IMR-90 (cell line): ENCODE data around the gene GOLT1A. TPM values are rescaled to one million over a fixed set of nuclear protein-coding genes. Genes with fewer than 3 reads are reported as not detected.
A peak's percentile ranks its signal among the peaks of the same experiment; 100 is the strongest.

Experiments used
- ATAC-seq: fragments of 200-7000 bp; cut with Tn5 transposase; 2 replicates; pipeline ENCODE4 v1.9.1; 2020; ENCODE audit warnings: low read depth, mild to moderate bottlenecking, moderate library complexity
- BruUV-seq: library from RNA; stranded (reverse); fragments of 400-500 nt; replicated peaks from 2 replicates; lab custom pipeline; 2021; lab: Mats Ljungman, UMichigan
- CTCF ChIA-PET: fragments of 300-600 bp; formaldehyde crosslinking; extraction: SDS; loops from one replicate; lab custom pipeline; 2021; ENCODE audit warnings: antibody characterized with exemption; lab: Yijun Ruan, JAX
- POLR2A ChIA-PET: fragments of 300-600 bp; sonication (Branson Sonifier 250); formaldehyde crosslinking; loops from one replicate; lab custom pipeline; 2022; ENCODE audit warnings: antibody characterized with exemption; ENCODE audit not compliant: unreplicated experiment; lab: Charles Lee
- DNase-seq: peaks from one replicate; pipeline ENCODE4 v3.0.0; 2013
- H2AFZ ChIP-seq: replicated peaks from 2 replicates; pipeline ENCODE3; 2013; ENCODE audit warnings: low read length, mild to moderate bottlenecking; ENCODE audit not compliant: poor library complexity
- H2AK5ac ChIP-seq: 2 replicates; pipeline ENCODE4 v1.6.1; 2013; ENCODE audit warnings: low read depth, low read length, inconsistent platforms
- H2AK9ac ChIP-seq: replicated peaks from 2 replicates; pipeline ENCODE3; 2013; ENCODE audit warnings: mild to moderate bottlenecking, low read depth, low read length, moderate library complexity; ENCODE audit not compliant: poor library complexity
- H2BK120ac ChIP-seq: 2 replicates; pipeline ENCODE4 v1.6.1; 2013; ENCODE audit warnings: low read depth, low read length, inconsistent platforms
- H2BK15ac ChIP-seq: 3 replicates; pipeline ENCODE4 v1.6.1; 2013; ENCODE audit warnings: low read depth, low read length, inconsistent platforms
- H2BK20ac ChIP-seq: 2 replicates; pipeline ENCODE4 v1.6.1; 2013; ENCODE audit warnings: low read depth, mild to moderate bottlenecking, inconsistent platforms, low read length, moderate library complexity
- H2BK5ac ChIP-seq: 2 replicates; pipeline ENCODE4 v1.6.1; 2013; ENCODE audit warnings: mild to moderate bottlenecking, low read depth, low read length, inconsistent platforms; ENCODE audit not compliant: poor library complexity, severe bottlenecking
- H3K14ac ChIP-seq: replicated peaks from 2 replicates; pipeline ENCODE4 v1.6.1; 2013; ENCODE audit warnings: low read depth, low read length, inconsistent platforms
- H3K18ac ChIP-seq: 2 replicates; pipeline ENCODE4 v1.6.1; 2013; ENCODE audit warnings: low read depth, low read length, control low read depth
- H3K23ac ChIP-seq: 2 replicates; pipeline ENCODE4 v1.6.1; 2013; ENCODE audit warnings: low read depth, low read length, inconsistent platforms
- H3K27ac ChIP-seq: 2 replicates; pipeline ENCODE4 v1.5.1; 2013; ENCODE audit warnings: mild to moderate bottlenecking, control low read depth, low read length; ENCODE audit not compliant: insufficient read depth
- H3K27me3 ChIP-seq: 2 replicates; pipeline ENCODE4 v1.6.1; 2013; ENCODE audit warnings: low read length; ENCODE audit not compliant: control insufficient read depth, insufficient read depth
- H3K36me3 ChIP-seq: 2 replicates; pipeline ENCODE4 v1.6.1; 2013; ENCODE audit warnings: low read length, mixed read lengths; ENCODE audit not compliant: control insufficient read depth, insufficient read depth
- H3K4ac ChIP-seq: 2 replicates; pipeline ENCODE4 v1.6.1; 2013; ENCODE audit warnings: low read depth, low read length, inconsistent platforms
- H3K4me1 ChIP-seq: 2 replicates; pipeline ENCODE4 v1.6.1; 2013; ENCODE audit warnings: low read length, mixed read lengths; ENCODE audit not compliant: control insufficient read depth, insufficient read depth
- H3K4me2 ChIP-seq: 2 replicates; pipeline ENCODE4 v1.6.1; 2013; ENCODE audit warnings: low read depth, mild to moderate bottlenecking, control low read depth, low read length, moderate library complexity
- H3K4me3 ChIP-seq: 2 replicates; pipeline ENCODE4 v1.5.1; 2013; ENCODE audit warnings: low read depth, mild to moderate bottlenecking, control low read depth, low read length, moderate library complexity; ENCODE audit not compliant: insufficient read depth
- H3K56ac ChIP-seq: 2 replicates; pipeline ENCODE4 v1.6.1; 2013; ENCODE audit warnings: low read length, inconsistent platforms; ENCODE audit not compliant: insufficient read depth; ENCODE audit errors: extremely low read depth
- H3K79me1 ChIP-seq, 2 experiments: 2 replicates each; pipeline ENCODE4 v1.6.1; 2013; ENCODE audit warnings: low read length in 2 of 2, inconsistent platforms in 1 of 2, low read depth in 1 of 2
- H3K9ac ChIP-seq: 2 replicates; pipeline ENCODE4 v1.6.1; 2013; ENCODE audit warnings: low read depth, low read length, control low read depth
- H3K9me1 ChIP-seq: 2 replicates; pipeline ENCODE4 v1.6.1; 2013; ENCODE audit warnings: low read length, inconsistent platforms; ENCODE audit not compliant: insufficient read depth
- H3K9me3 ChIP-seq: 2 replicates; pipeline ENCODE4 v1.6.1; 2013; ENCODE audit warnings: low read length; ENCODE audit not compliant: control insufficient read depth, insufficient read depth
- H4K20me1 ChIP-seq: 2 replicates; pipeline ENCODE4 v1.6.1; 2013; ENCODE audit warnings: low read length, inconsistent platforms; ENCODE audit not compliant: insufficient read depth
- H4K5ac ChIP-seq: 2 replicates; pipeline ENCODE4 v1.6.1; 2013; ENCODE audit warnings: mild to moderate bottlenecking, low read depth, low read length, control low read depth
- H4K8ac ChIP-seq, 2 experiments: 2 replicates each; pipeline ENCODE4 v1.6.1; 2013; ENCODE audit warnings: low read depth in 2 of 2, low read length in 2 of 2, control low read depth in 1 of 2, inconsistent platforms in 1 of 2
- H4K91ac ChIP-seq: 2 replicates; pipeline ENCODE4 v1.6.1; 2013; ENCODE audit warnings: low read depth, low read length, inconsistent platforms; ENCODE audit not compliant: insufficient read depth
- BHLHE40 ChIP-seq: fragments of 150-350 bp; IDR thresholded peaks from 2 replicates; pipeline ENCODE4 v1.6.1; 2016; ENCODE audit warnings: mild to moderate bottlenecking, low read depth, low read length
- CEBPB ChIP-seq: IDR thresholded peaks from 2 replicates; pipeline ENCODE4 v1.6.1; 2012; ENCODE audit warnings: low read depth, low read length, improper control_type of control experiment
- CHD1 ChIP-seq: IDR thresholded peaks from 2 replicates; pipeline ENCODE4 v1.6.1; 2012; ENCODE audit warnings: low read depth, low read length, improper control_type of control experiment
- CTCF ChIP-seq: conservative IDR thresholded peaks from 2 replicates; pipeline ENCODE4 v1.5.1; 2012; ENCODE audit warnings: mild to moderate bottlenecking, low read depth, low read length, improper control_type of control experiment
- FOS ChIP-seq: fragments of 150-350 bp; IDR thresholded peaks from 2 replicates; pipeline ENCODE4 v1.6.1; 2016; ENCODE audit warnings: low read depth, low read length
- MAFK ChIP-seq: IDR thresholded peaks from 2 replicates; pipeline ENCODE4 v1.6.1; 2012; ENCODE audit warnings: low read depth, low read length, improper control_type of control experiment
- MAZ ChIP-seq: IDR thresholded peaks from 2 replicates; pipeline ENCODE4 v1.6.1; 2012; ENCODE audit warnings: low read depth, mild to moderate bottlenecking, low read length, improper control_type of control experiment, moderate library complexity, borderline replicate concordance
- MXI1 ChIP-seq: IDR thresholded peaks from 2 replicates; pipeline ENCODE4 v1.6.1; 2012; ENCODE audit warnings: low read depth, mild to moderate bottlenecking, low read length, moderate library complexity, borderline replicate concordance
- NFE2L2 ChIP-seq: fragments of 150-350 bp; IDR thresholded peaks from 2 replicates; pipeline ENCODE4 v1.6.1; 2016; ENCODE audit warnings: low read depth, mild to moderate bottlenecking, low read length
- POLR2A ChIP-seq: IDR thresholded peaks from 2 replicates; pipeline ENCODE4 v1.6.1; 2012; ENCODE audit warnings: mild to moderate bottlenecking, low read depth, low read length
- RAD21 ChIP-seq: IDR thresholded peaks from 2 replicates; pipeline ENCODE4 v1.6.1; 2012; ENCODE audit warnings: low read length, improper control_type of control experiment
- RCOR1 ChIP-seq: IDR thresholded peaks from 2 replicates; pipeline ENCODE4 v1.6.1; 2012; ENCODE audit warnings: mild to moderate bottlenecking, low read length, improper control_type of control experiment; ENCODE audit not compliant: insufficient replicate concordance
- RFX5 ChIP-seq: IDR thresholded peaks from 2 replicates; pipeline ENCODE4 v1.8.0; 2012; ENCODE audit warnings: low read depth, mild to moderate bottlenecking, low read length, moderate library complexity
- SMC3 ChIP-seq: fragments of 150-350 bp; IDR thresholded peaks from 2 replicates; pipeline ENCODE4 v1.6.1; 2016; ENCODE audit warnings: low read depth, mild to moderate bottlenecking, antibody characterized with exemption, low read length, moderate library complexity
- WGBS, 2 experiments: methylation state at CpG; one replicate each; pipeline versions ENCODE4 v1.1.5 to v1.1.7; 2013; ENCODE audit warnings: missing lambda C conversion rate in 2 of 2; ENCODE audit not compliant: insufficient read length in 1 of 2; ENCODE audit errors: extremely low coverage in 2 of 2; 5-methylcytosine and 5-hydroxymethylcytosine counted together
- dilution Hi-C: fragments of 300-500 bp; cut with HindIII; formaldehyde crosslinking; loops from one replicate; pipeline ENCODE4 v1.14.3; 2018; ENCODE audit warnings: low sequenced_read_pairs; ENCODE audit not compliant: unreplicated experiment
- in situ Hi-C: fragments of 300-500 bp; cut with MboI; formaldehyde crosslinking; loops from 3 replicates; pipeline ENCODE4 v1.14.3; 2019; ENCODE audit warnings: low sequenced_read_pairs, inconsistent platforms, mixed read lengths
- intact Hi-C: fragments of 100-400 bp; cut with micrococcal nuclease; formaldehyde crosslinking; loops from 2 replicates; pipeline ENCODE4 v1.10.0; 2022
- polyA plus RNA-seq, 3 experiments: library from polyadenylated mRNA; depleted of rRNA; stranded (reverse); fragments of >200 nt; gene quantifications; 2 replicates each; pipeline ENCODE4 v1.2.3, GENCODE V29; 2012; ENCODE audit warnings: low replicate concordance in 1 of 3
- total RNA-seq: library from RNA; depleted of rRNA; stranded (reverse); fragments of >200 nt; gene quantifications from 2 replicates; pipeline ENCODE4 v1.2.3, GENCODE V29; 2012
- TF ChIP-seq, protein P1 (sequence below): fragments of 150-350 bp; IDR thresholded peaks from 2 replicates; pipeline ENCODE4 v1.6.1; 2017; ENCODE audit warnings: mild to moderate bottlenecking, antibody characterized with exemption, low read length, low read depth
- TF ChIP-seq, protein P2 (sequence below): fragments of 150-350 bp; IDR thresholded peaks from 2 replicates; pipeline ENCODE4 v1.6.1; 2016; ENCODE audit warnings: low read depth, mild to moderate bottlenecking, low read length, moderate library complexity, borderline replicate concordance

GOLT1A gene
- total and polyA plus RNA-seq, 2 of the 4 experiments (the other 2 are of a cell fraction), result 0.32 TPM; not detected in 1

- CTCF ChIA-PET, result interaction anchor here (0.5 to 1.1 kb wide), 2 partner anchors 34 to 156 kb away, joined by 3 to 4 read pairs; no protein-coding TSS in a partner anchor
- Histone ChIP-seq H3K79me1 (no peaks in the 10 kb centered on the region), H3K4ac (no peak overlapping the region), H3K4me1 (no peaks in the 10 kb centered on the region), H4K8ac (no peak overlapping the region), H3K14ac (no peak overlapping the region), H3K4me3 (no peak overlapping the region), H3K36me3 (peaks cover 11% of the 10 kb centered on the region), H2BK120ac (no peak overlapping the region), H3K27me3 (no peaks in the 10 kb centered on the region), H3K56ac (no peak overlapping the region), H3K27ac (no peak overlapping the region), H3K9me1 (no peaks in the 10 kb centered on the region), H2BK5ac (no peak overlapping the region), H4K91ac (no peak overlapping the region), H4K20me1 (no peaks in the 10 kb centered on the region), H3K9me3 (no peaks in the 10 kb centered on the region), H2BK20ac (no peak overlapping the region), H2AK5ac (no peak overlapping the region), H2BK15ac (no peak overlapping the region), H2AK9ac (no peak overlapping the region), H3K4me2 (no peak overlapping the region), H3K9ac (no peak overlapping the region), H3K18ac (no peak overlapping the region), H2AFZ (no peak overlapping the region), H3K23ac (no peak overlapping the region), H4K5ac (no peak overlapping the region)
- dilution Hi-C loops, result no loop called here
- DNase-seq (peak; percentile 6), ATAC-seq (no peak)
- in situ Hi-C loops, result no loop called here
- TF ChIP-seq NFE2L2 (no peak), POLR2A (no peak), MAZ (no peak), BHLHE40 (no peak), SMC3 (no peak), FOS (no peak), CTCF (no peak), CEBPB (no peak), MXI1 (no peak), CHD1 (no peak), MAFK (no peak), RAD21 (no peak), RCOR1 (no peak), RFX5 (no peak)
- TF ChIP-seq, protein P1, sequence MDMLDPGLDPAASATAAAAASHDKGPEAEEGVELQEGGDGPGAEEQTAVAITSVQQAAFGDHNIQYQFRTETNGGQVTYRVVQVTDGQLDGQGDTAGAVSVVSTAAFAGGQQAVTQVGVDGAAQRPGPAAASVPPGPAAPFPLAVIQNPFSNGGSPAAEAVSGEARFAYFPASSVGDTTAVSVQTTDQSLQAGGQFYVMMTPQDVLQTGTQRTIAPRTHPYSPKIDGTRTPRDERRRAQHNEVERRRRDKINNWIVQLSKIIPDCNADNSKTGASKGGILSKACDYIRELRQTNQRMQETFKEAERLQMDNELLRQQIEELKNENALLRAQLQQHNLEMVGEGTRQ, result no peak
- TF ChIP-seq, protein P2, sequence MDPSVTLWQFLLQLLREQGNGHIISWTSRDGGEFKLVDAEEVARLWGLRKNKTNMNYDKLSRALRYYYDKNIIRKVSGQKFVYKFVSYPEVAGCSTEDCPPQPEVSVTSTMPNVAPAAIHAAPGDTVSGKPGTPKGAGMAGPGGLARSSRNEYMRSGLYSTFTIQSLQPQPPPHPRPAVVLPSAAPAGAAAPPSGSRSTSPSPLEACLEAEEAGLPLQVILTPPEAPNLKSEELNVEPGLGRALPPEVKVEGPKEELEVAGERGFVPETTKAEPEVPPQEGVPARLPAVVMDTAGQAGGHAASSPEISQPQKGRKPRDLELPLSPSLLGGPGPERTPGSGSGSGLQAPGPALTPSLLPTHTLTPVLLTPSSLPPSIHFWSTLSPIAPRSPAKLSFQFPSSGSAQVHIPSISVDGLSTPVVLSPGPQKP, result no peak
- intact Hi-C loops, result no loop called here
- POLR2A ChIA-PET, result no interaction called here
- 80% methylated on average over 1 of the region's 2 CpGs; no CpG with 5 or more reads in 1 of the 2 experiments for WGBS, 2 experiments
- no TSS peak for BruUV-seq
Measured at GRCh38 chr1:204241050-204241449, 27.3 kb upstream of the GOLT1A start.
